HL-60 (cell line): ENCODE measurements around the gene DNMT3A.

ENCODE experiments used
- DNase-seq, 2 experiments: peaks; one replicate each; pipeline ENCODE4 v3.0.0-alpha.2; 2010 to 2020; ENCODE audit warnings: low read depth in 1 of 2, low spot score in 1 of 2
- H3K27ac ChIP-seq: fragments of 250-450 bp; sonication (Bioruptor Pico); replicated peaks from 2 replicates; pipeline ENCODE4 v1.5.1; 2020; ENCODE audit warnings: mild to moderate bottlenecking, moderate library complexity
- H3K27me3 ChIP-seq: fragments of 250-450 bp; sonication (Bioruptor Pico); 2 replicates; pipeline ENCODE4 v1.5.1; 2021; ENCODE audit warnings: mild to moderate bottlenecking, moderate library complexity; ENCODE audit not compliant: insufficient read depth, poor library complexity, severe bottlenecking
- H3K4me3 ChIP-seq: replicated peaks from 2 replicates; pipeline ENCODE4 v1.5.1; 2011; ENCODE audit warnings: mild to moderate bottlenecking, control low read depth, low read length; ENCODE audit not compliant: insufficient read depth
- GABPA ChIP-seq: IDR thresholded peaks from 2 replicates; pipeline ENCODE4 v1.6.1; 2012; ENCODE audit warnings: low read depth
- POLR2AphosphoS5 ChIP-seq: IDR thresholded peaks from 2 replicates; pipeline ENCODE4 v1.6.1; 2012; ENCODE audit warnings: low read depth
- SPI1 ChIP-seq: IDR thresholded peaks from 2 replicates; pipeline ENCODE4 v1.6.1; 2012; ENCODE audit warnings: low read depth, mild to moderate bottlenecking, borderline replicate concordance
- TF ChIP-seq, protein P1 (sequence below): IDR thresholded peaks from 2 replicates; pipeline ENCODE4 v1.6.1; 2012; ENCODE audit warnings: low read depth; ENCODE audit not compliant: insufficient replicate concordance
- TF ChIP-seq, protein P2 (sequence below): IDR thresholded peaks from one replicate; pipeline ENCODE4 v1.5.1; 2011; ENCODE audit warnings: low read length, control low read depth, inconsistent platforms; ENCODE audit not compliant: insufficient read depth

Gene DNMT3A

GRCh38 chr2:25323042-25323514, 18.6 kb downstream of the DNMT3A start:
- Histone ChIP-seq H3K4me3 (no peak overlapping the region), H3K27ac (no peak overlapping the region), H3K27me3 (no peaks in the 10 kb centered on the region)
- TF ChIP-seq, protein P1, sequence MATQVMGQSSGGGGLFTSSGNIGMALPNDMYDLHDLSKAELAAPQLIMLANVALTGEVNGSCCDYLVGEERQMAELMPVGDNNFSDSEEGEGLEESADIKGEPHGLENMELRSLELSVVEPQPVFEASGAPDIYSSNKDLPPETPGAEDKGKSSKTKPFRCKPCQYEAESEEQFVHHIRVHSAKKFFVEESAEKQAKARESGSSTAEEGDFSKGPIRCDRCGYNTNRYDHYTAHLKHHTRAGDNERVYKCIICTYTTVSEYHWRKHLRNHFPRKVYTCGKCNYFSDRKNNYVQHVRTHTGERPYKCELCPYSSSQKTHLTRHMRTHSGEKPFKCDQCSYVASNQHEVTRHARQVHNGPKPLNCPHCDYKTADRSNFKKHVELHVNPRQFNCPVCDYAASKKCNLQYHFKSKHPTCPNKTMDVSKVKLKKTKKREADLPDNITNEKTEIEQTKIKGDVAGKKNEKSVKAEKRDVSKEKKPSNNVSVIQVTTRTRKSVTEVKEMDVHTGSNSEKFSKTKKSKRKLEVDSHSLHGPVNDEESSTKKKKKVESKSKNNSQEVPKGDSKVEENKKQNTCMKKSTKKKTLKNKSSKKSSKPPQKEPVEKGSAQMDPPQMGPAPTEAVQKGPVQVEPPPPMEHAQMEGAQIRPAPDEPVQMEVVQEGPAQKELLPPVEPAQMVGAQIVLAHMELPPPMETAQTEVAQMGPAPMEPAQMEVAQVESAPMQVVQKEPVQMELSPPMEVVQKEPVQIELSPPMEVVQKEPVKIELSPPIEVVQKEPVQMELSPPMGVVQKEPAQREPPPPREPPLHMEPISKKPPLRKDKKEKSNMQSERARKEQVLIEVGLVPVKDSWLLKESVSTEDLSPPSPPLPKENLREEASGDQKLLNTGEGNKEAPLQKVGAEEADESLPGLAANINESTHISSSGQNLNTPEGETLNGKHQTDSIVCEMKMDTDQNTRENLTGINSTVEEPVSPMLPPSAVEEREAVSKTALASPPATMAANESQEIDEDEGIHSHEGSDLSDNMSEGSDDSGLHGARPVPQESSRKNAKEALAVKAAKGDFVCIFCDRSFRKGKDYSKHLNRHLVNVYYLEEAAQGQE: no peak
- TF ChIP-seq GABPA (no peak), SPI1 (no peak), POLR2AphosphoS5 (no peak)
- TF ChIP-seq, protein P2, sequence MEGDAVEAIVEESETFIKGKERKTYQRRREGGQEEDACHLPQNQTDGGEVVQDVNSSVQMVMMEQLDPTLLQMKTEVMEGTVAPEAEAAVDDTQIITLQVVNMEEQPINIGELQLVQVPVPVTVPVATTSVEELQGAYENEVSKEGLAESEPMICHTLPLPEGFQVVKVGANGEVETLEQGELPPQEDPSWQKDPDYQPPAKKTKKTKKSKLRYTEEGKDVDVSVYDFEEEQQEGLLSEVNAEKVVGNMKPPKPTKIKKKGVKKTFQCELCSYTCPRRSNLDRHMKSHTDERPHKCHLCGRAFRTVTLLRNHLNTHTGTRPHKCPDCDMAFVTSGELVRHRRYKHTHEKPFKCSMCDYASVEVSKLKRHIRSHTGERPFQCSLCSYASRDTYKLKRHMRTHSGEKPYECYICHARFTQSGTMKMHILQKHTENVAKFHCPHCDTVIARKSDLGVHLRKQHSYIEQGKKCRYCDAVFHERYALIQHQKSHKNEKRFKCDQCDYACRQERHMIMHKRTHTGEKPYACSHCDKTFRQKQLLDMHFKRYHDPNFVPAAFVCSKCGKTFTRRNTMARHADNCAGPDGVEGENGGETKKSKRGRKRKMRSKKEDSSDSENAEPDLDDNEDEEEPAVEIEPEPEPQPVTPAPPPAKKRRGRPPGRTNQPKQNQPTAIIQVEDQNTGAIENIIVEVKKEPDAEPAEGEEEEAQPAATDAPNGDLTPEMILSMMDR: no peak
- DNase-seq: no peak

DNA sequence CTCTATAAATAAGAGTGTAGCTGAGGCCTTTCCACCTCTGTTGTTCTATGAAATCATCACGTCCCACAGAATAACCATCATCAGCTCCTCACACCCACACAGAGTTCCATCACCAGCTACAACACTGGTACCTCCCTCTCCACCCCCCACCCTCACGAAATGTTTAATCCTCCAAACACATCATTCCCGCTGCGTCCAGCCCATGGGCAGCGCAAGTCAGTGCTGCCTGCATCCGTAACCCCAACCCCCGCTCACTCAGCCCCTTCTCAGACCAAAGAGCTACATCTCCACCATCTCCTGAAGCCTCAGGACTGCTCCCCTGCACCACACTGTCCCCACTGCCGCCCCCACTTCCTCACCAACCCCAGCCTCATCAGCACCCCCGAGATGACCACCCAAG, 19.4 kb downstream of the DNMT3A start:
- H3K27ac ChIP-seq: no peak overlapping the region
- no peak for TF ChIP-seq GABPA
- TF ChIP-seq, protein P2: no peak
- TF ChIP-seq, protein P1: no peak
- no peak for TF ChIP-seq SPI1
- TF ChIP-seq POLR2AphosphoS5: no peak
- H3K27me3 ChIP-seq: no peaks in the 10 kb centered on the region
- no peak overlapping the region for H3K4me3 ChIP-seq
- no peak for DNase-seq

DNA sequence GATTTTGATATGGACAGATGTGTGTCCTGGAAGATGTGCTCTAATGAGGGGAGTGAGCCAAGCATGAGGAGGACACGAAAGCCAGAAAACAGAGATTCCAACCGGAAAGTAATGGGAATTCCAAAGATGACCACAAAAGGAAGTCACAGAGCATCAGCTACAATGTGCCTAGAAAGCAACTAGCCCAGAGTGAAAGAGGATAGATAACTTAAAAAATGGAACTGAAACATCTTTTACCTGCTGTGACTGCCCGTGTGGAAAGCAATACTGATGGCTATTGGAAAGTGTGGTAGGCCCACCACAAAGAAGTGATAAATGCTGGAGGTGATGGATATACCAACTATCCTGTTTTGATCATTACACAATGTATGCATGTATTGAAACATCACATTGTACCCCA, 21.6 kb downstream of the DNMT3A start:
- DNase-seq: no peak
- no peak overlapping the region for H3K4me3 ChIP-seq
- TF ChIP-seq POLR2AphosphoS5: no peak
- TF ChIP-seq SPI1: no peak
- TF ChIP-seq, protein P2: no peak
- no peak for TF ChIP-seq GABPA
- TF ChIP-seq, protein P1: no peak
- H3K27me3 ChIP-seq: no peaks in the 10 kb centered on the region
- H3K27ac ChIP-seq: no peak overlapping the region
